ENCODE results near the gene STAB1. TPM values are rescaled to one million over a fixed set of nuclear protein-coding genes. Genes with fewer than 3 reads are reported as not detected.

Gene STAB1
- total RNA-seq, 1 donor from 2014 or later: 0.46 TPM

DNA sequence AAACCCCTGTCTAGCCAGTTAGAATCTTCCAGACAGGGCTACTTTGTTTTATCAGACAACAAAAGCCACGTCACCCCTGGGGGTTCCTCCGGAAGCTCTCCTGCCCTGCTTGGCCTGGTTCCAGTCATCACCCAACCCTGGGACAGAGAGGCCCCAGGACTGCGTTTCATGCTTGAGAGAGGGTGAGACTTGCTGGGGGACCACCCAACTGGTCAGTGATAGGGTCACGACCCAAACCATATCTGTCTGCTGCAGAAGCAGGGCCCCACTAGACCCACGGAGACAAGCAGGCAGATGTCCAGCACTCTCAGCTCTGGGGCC lies 37.3 kb downstream of the STAB1 start:
- Mint-ChIP-seq H3K4me3 (ENCODE audit: low read depth) (peak overlapping the region; percentile 82), H3K27me3 (no peaks in the 10 kb centered on the region), H3K4me1 (ENCODE audit: low read depth) (peaks cover 26% of the 10 kb centered on the region), H3K36me3 (ENCODE audit: insufficient read depth) (peaks cover 1% of the 10 kb centered on the region), H3K27ac (peak overlapping the region; percentile 52), H3K9me3 (ENCODE audit: low read depth) (no peaks in the 10 kb centered on the region)
- DNase-seq (ENCODE audit: low spot score, unreplicated experiment): no peak
- TF ChIP-seq, protein P1, sequence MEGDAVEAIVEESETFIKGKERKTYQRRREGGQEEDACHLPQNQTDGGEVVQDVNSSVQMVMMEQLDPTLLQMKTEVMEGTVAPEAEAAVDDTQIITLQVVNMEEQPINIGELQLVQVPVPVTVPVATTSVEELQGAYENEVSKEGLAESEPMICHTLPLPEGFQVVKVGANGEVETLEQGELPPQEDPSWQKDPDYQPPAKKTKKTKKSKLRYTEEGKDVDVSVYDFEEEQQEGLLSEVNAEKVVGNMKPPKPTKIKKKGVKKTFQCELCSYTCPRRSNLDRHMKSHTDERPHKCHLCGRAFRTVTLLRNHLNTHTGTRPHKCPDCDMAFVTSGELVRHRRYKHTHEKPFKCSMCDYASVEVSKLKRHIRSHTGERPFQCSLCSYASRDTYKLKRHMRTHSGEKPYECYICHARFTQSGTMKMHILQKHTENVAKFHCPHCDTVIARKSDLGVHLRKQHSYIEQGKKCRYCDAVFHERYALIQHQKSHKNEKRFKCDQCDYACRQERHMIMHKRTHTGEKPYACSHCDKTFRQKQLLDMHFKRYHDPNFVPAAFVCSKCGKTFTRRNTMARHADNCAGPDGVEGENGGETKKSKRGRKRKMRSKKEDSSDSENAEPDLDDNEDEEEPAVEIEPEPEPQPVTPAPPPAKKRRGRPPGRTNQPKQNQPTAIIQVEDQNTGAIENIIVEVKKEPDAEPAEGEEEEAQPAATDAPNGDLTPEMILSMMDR (IDR thresholded peaks at IDR 0.05; ENCODE audit: unreplicated experiment): no peak

DNA sequence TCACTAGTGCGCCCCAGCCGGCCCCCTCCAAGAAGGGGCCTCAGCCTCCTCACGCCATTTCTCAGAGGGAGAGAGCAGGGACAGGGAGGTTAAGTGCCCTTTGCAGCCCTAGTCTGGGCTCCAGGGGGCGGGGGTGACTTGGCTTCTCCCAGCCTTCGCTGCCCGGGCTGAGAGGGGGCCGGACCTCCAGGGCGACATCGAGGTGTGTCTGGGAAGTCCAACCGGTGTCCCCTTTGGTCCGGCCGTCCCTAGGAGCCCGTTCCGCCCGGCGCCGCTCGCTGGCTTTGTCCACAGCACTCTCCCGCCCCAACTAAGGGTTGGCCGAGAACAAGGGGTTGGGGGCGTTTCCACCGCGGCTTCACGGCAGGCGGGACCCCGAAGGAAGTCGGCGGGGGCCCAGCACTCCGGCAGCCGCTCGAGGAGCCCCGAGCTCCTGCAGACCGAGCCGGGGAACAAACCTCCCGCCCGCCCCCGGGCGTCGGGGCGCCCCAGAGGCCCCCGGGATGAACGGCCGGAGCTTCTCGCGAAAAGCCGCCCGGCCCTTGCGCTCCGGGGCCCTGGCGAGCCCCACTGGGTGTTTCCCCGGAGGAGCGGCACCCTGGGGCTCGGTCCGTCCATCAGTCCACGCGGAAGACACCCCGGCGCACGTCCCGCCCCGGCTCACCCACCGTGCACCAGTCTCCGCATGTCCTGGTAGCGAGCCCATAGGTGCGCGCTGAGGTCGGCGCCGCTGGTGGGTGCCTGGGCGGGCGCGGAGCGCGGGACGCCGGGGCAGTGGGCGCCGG lies 37.9 kb downstream of the STAB1 start:
- peak overlapping the region; percentile 52 for H3K27ac Mint-ChIP-seq
- H3K36me3 Mint-ChIP-seq (ENCODE audit: insufficient read depth): peaks cover under 1% of the 10 kb centered on the region
- peaks cover 32% of the 10 kb centered on the region for H3K4me1 Mint-ChIP-seq (ENCODE audit: low read depth)
- TF ChIP-seq, protein P1 (IDR thresholded peaks at IDR 0.05; ENCODE audit: unreplicated experiment): no peak
- H3K27me3 Mint-ChIP-seq: no peaks in the 10 kb centered on the region
- no peaks in the 10 kb centered on the region for H3K9me3 Mint-ChIP-seq (ENCODE audit: low read depth)
- DNase-seq (ENCODE audit: low spot score, unreplicated experiment): no peak
- H3K4me3 Mint-ChIP-seq (ENCODE audit: low read depth): peak overlapping the region; percentile 82

DNA sequence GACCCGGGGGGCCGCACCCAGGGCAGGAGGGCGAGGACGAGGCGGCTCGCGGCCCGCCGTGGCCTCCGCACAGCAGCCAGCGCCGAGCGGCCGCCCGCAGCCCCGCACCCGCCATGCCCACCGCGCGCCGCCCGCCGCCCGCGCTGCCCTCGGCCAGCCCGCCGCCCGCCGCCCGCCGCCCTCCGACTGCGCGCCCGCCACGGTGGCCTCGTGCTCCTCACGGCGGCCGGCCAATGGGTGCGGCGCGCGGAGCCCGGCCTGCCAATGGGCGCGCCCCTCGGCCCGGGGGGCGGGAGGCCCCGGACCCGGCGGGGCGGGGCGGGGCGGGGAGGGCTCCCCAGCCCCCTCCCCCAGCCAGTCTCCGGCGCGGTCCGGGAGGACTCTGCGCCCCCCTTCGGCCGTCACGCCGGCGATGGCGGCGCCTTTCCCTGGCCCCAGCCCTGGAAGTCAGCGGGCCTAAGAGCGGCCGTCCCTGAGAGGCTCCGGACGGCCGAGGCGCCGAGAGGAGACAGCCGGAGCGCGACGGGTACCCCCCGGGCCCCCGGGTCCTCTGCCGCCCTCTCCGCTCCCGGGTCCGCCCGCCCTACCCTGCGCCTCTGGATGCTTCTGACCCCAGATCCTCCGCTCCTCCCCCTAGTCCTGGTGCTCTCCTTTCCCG lies 38.6 kb downstream of the STAB1 start, which contains the start of gene NT5DC2:
TSS of gene NT5DC2 (minus strand) at position 235 of the 658 bp plus-strand sequence. CDS start at position 115, 120 bp downstream.
- peaks cover 36% of the 10 kb centered on the region for H3K4me1 Mint-ChIP-seq (ENCODE audit: low read depth)
- H3K36me3 Mint-ChIP-seq (ENCODE audit: insufficient read depth): peaks cover under 1% of the 10 kb centered on the region
- peak within 1 kb of the TSS; percentile 82 for H3K4me3 Mint-ChIP-seq (ENCODE audit: low read depth)
- TF ChIP-seq, protein P1 (IDR thresholded peaks at IDR 0.05; ENCODE audit: unreplicated experiment): no peak
- H3K27ac Mint-ChIP-seq: peak within 1 kb of the TSS; percentile 91
- DNase-seq (ENCODE audit: low spot score, unreplicated experiment): peak; percentile 63
- H3K27me3 Mint-ChIP-seq: no peaks in the 10 kb centered on the region
- H3K9me3 Mint-ChIP-seq (ENCODE audit: low read depth): no peaks in the 10 kb centered on the region

DNA sequence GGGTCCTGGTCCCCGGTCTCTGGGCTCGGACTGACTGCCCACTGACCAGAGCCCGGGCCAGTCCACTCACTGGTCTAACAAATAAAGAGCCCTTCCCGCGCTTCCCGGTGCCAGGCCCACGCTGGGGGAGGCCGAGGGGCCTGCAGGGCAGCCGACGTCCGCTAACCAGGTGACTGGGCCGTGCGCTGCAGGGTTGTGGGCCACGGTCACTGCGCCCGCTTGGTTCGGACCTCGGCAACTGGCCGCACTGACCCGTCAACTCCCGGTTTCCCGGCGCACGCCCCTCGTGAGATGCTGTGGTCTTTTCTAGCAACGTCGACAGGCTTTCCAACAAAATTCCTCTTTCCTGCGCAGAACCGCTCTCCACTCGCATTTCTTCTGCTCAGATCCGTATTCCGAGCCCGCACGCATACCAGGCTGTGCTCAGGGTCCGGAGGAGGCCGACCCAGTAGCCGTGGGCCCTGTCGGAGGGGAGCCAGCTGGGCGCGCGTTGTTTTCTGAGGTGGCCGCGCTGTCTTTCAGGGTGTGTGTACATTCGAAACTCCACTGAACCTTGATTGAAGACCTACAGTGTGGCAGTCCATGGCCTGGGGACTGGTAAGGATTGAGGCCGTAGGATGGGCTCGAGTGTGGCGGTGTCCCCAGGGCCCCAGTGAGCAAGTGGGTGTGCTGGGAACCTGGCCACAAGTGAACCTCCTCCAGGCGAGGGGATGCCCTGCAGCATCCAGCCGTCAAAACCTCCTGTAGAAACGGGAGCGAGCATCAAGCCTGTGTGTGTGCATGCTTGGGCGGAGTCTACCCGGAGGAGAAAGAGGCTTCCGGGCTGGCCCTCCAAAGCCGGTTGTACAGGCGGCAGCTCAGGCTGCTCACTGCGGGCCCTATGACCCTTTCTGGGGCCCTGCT lies 39.4 kb downstream of the STAB1 start:
- Mint-ChIP-seq H3K4me3 (ENCODE audit: low read depth) (peak overlapping the region; percentile 82), H3K9me3 (ENCODE audit: low read depth) (no peaks in the 10 kb centered on the region), H3K4me1 (ENCODE audit: low read depth) (peaks cover 42% of the 10 kb centered on the region), H3K36me3 (ENCODE audit: insufficient read depth) (peaks cover 7% of the 10 kb centered on the region), H3K27me3 (no peaks in the 10 kb centered on the region), H3K27ac (peak overlapping the region; percentile 91)
- TF ChIP-seq, protein P1 (IDR thresholded peaks at IDR 0.05; ENCODE audit: unreplicated experiment): no peak
- no peak for DNase-seq (ENCODE audit: low spot score, unreplicated experiment)
